Neural progenitor cell (in vitro differentiated cells): ENCODE measurements around the gene ERC1. TPM values are rescaled to one million over a fixed set of nuclear protein-coding genes. Genes with fewer than 3 reads are reported as not detected.

Experiments used
- DNase-seq: peaks from one replicate; pipeline ENCODE4 v3.0.0-alpha.2; 2016; ENCODE audit warnings: low spot score
- H2AFZ ChIP-seq: fragments of 200-600 bp; sonication (generic); replicated peaks from 2 replicates; pipeline ENCODE4 v1.6.1; 2016; ENCODE audit warnings: antibody characterized with exemption
- H3F3A ChIP-seq: fragments of 200-600 bp; sonication (generic); 2 replicates; pipeline ENCODE4 v1.6.1; 2016; ENCODE audit warnings: antibody characterized with exemption, low read depth
- H3K27ac ChIP-seq: fragments of 200-600 bp; sonication (generic); 2 replicates; pipeline ENCODE4 v1.5.1; 2016; ENCODE audit warnings: mild to moderate bottlenecking
- H3K27me3 ChIP-seq: fragments of 200-600 bp; sonication (generic); 2 replicates; pipeline ENCODE4 v1.6.1; 2016; ENCODE audit warnings: mild to moderate bottlenecking, moderate library complexity
- H3K36me3 ChIP-seq: fragments of 200-600 bp; sonication (generic); 2 replicates; pipeline ENCODE4 v1.5.1; 2016
- H3K4me1 ChIP-seq: fragments of 200-600 bp; sonication (generic); 2 replicates; pipeline ENCODE4 v1.6.1; 2016; ENCODE audit warnings: mixed run types
- H3K4me2 ChIP-seq: fragments of 200-600 bp; sonication (generic); 2 replicates; pipeline ENCODE4 v1.6.1; 2016
- H3K4me3 ChIP-seq: fragments of 200-600 bp; sonication (generic); 2 replicates; pipeline ENCODE4 v1.5.1; 2016
- H3K79me2 ChIP-seq: fragments of 200-600 bp; sonication (generic); 2 replicates; pipeline ENCODE4 v1.6.1; 2016; ENCODE audit warnings: low read depth
- H3K9ac ChIP-seq: fragments of 200-600 bp; sonication (generic); 2 replicates; pipeline ENCODE4 v1.6.1; 2016
- H3K9me3 ChIP-seq: fragments of 200-600 bp; sonication (generic); 2 replicates; pipeline ENCODE4 v1.5.1; 2016; ENCODE audit warnings: low read depth
- H4K20me1 ChIP-seq: fragments of 200-600 bp; sonication (generic); 2 replicates; pipeline ENCODE4 v1.6.1; 2016; ENCODE audit warnings: low read depth
- H3K27ac Mint-ChIP-seq: 3 replicates; pipeline ENCODE4 v1.8.0; 2021; ENCODE audit warnings: mixed read lengths
- H3K27me3 Mint-ChIP-seq: 2 replicates; pipeline ENCODE4 v1.8.0; 2022; ENCODE audit warnings: low read depth, mild to moderate bottlenecking, inconsistent platforms, moderate library complexity, mixed read lengths; ENCODE audit not compliant: insufficient read depth
- H3K36me3 Mint-ChIP-seq: 3 replicates; pipeline ENCODE4 v1.8.0; 2021; ENCODE audit warnings: mixed read lengths
- H3K4me1 Mint-ChIP-seq: 3 replicates; pipeline ENCODE4 v1.8.0; 2021; ENCODE audit warnings: mixed read lengths
- H3K4me3 Mint-ChIP-seq: 3 replicates; pipeline ENCODE4 v1.8.0; 2021; ENCODE audit warnings: mild to moderate bottlenecking, moderate library complexity, mixed read lengths
- H3K9me3 Mint-ChIP-seq: 3 replicates; pipeline ENCODE4 v1.8.0; 2020; ENCODE audit warnings: mixed read lengths
- CTCF ChIP-seq: fragments of 200-600 bp; sonication (generic); IDR thresholded peaks from 2 replicates; pipeline ENCODE4 v1.5.1; 2017; ENCODE audit warnings: antibody characterized with exemption, mild to moderate bottlenecking
- EZH2 ChIP-seq: fragments of 200-600 bp; sonication (generic); IDR thresholded peaks from 2 replicates; pipeline ENCODE4 v1.6.1; 2017; ENCODE audit warnings: antibody characterized with exemption, mild to moderate bottlenecking, moderate library complexity
- EZH2phosphoT487 ChIP-seq: fragments of 200-600 bp; sonication (generic); IDR thresholded peaks from 2 replicates; pipeline ENCODE4 v1.6.1; 2017; ENCODE audit warnings: antibody characterized with exemption
- total RNA-seq: library from RNA; depleted of rRNA; stranded (reverse); fragments of >200 nt; gene quantifications from 2 replicates; pipeline ENCODE4 v1.2.3, GENCODE V29; 2015; ENCODE audit warnings: low replicate concordance

The ERC1 gene
- total RNA-seq, 1 donor from 2014 or later, result 27.5 TPM

- Mint-ChIP-seq H3K27me3 (no peaks in the 10 kb centered on the region), H3K9me3 (no peaks in the 10 kb centered on the region), H3K27ac (no peak overlapping the region), H3K36me3 (no peaks in the 10 kb centered on the region), H3K4me1 (peaks cover 7% of the 10 kb centered on the region), H3K4me3 (no peak overlapping the region)
- H3F3A ChIP-seq, result no peaks in the 10 kb centered on the region
- H2AFZ ChIP-seq, result no peak overlapping the region
- no peaks in the 10 kb centered on the region for H3K4me1 ChIP-seq
- no peak overlapping the region for H3K9ac ChIP-seq
- no peak overlapping the region for H3K4me3 ChIP-seq
- H3K27me3 ChIP-seq, result no peaks in the 10 kb centered on the region
- H3K79me2 ChIP-seq, result no peaks in the 10 kb centered on the region
- no peaks in the 10 kb centered on the region for H3K36me3 ChIP-seq
- no peak overlapping the region for H3K4me2 ChIP-seq
- H3K9me3 ChIP-seq, result no peaks in the 10 kb centered on the region
- no peak overlapping the region for H3K27ac ChIP-seq
- DNase-seq, result no peak
- TF ChIP-seq EZH2phosphoT487 (no peak), CTCF (no peak), EZH2 (no peak)
- no peaks in the 10 kb centered on the region for H4K20me1 ChIP-seq
Observed at GRCh38 chr12:1439201-1439600, 448.2 kb downstream of the ERC1 start.

- no peaks in the 10 kb centered on the region for H3K36me3 ChIP-seq
- H3K4me1 ChIP-seq, result no peaks in the 10 kb centered on the region
- Mint-ChIP-seq H3K27ac (no peak overlapping the region), H3K4me1 (peaks cover 7% of the 10 kb centered on the region), H3K9me3 (no peaks in the 10 kb centered on the region), H3K4me3 (no peak overlapping the region), H3K36me3 (no peaks in the 10 kb centered on the region), H3K27me3 (peaks cover 2% of the 10 kb centered on the region)
- H3K4me2 ChIP-seq, result no peak overlapping the region
- DNase-seq, result no peak
- H4K20me1 ChIP-seq, result no peaks in the 10 kb centered on the region
- H3K79me2 ChIP-seq, result no peaks in the 10 kb centered on the region
- no peaks in the 10 kb centered on the region for H3F3A ChIP-seq
- H3K27ac ChIP-seq, result no peak overlapping the region
- TF ChIP-seq EZH2phosphoT487 (no peak), CTCF (no peak), EZH2 (no peak)
- H3K4me3 ChIP-seq, result no peak overlapping the region
- no peaks in the 10 kb centered on the region for H3K9me3 ChIP-seq
- H3K9ac ChIP-seq, result no peak overlapping the region
- no peak overlapping the region for H2AFZ ChIP-seq
- no peaks in the 10 kb centered on the region for H3K27me3 ChIP-seq
Observed at GRCh38 chr12:1439687-1440086, 448.7 kb downstream of the ERC1 start.

GRCh38 chr12:1443421-1444141, 452.6 kb downstream of the ERC1 start:
- no peak for TF ChIP-seq EZH2
- TF ChIP-seq EZH2phosphoT487, result no peak
- TF ChIP-seq CTCF, result no peak
- H3K36me3 Mint-ChIP-seq, result peaks cover 3% of the 10 kb centered on the region
- DNase-seq, result no peak
- Histone ChIP-seq H3F3A (peaks cover 3% of the 10 kb centered on the region), H4K20me1 (no peaks in the 10 kb centered on the region), H2AFZ (no peak overlapping the region), H3K27me3 (no peaks in the 10 kb centered on the region), H3K9ac (no peak overlapping the region), H3K4me1 (peaks cover 12% of the 10 kb centered on the region), H3K4me3 (no peak overlapping the region), H3K27ac (peak overlapping the region; percentile 62), H3K9me3 (no peaks in the 10 kb centered on the region), H3K4me2 (no peak overlapping the region), H3K79me2 (no peaks in the 10 kb centered on the region), H3K36me3 (no peaks in the 10 kb centered on the region)
- H3K4me3 Mint-ChIP-seq, result no peak overlapping the region
- H3K4me1 Mint-ChIP-seq, result peaks cover 19% of the 10 kb centered on the region
- no peaks in the 10 kb centered on the region for H3K9me3 Mint-ChIP-seq
- peaks cover 2% of the 10 kb centered on the region for H3K27me3 Mint-ChIP-seq
- peak overlapping the region; percentile 7 for H3K27ac Mint-ChIP-seq
